HFF-Myc (cell line): ENCODE measurements around the gene SST.

ENCODE experiments used
- DNase-seq: peaks from one replicate; pipeline ENCODE4 v3.0.0-alpha.2; 2011; ENCODE audit warnings: low read depth; ENCODE audit errors: extremely low read depth
- H3K4me3 ChIP-seq: replicated peaks from 2 replicates; pipeline ENCODE4 v1.5.1; 2011; ENCODE audit warnings: low read depth, mild to moderate bottlenecking, control low read depth, low read length
- CTCF ChIP-seq: IDR thresholded peaks from 2 replicates; pipeline ENCODE4 v1.5.1; 2012; ENCODE audit warnings: mild to moderate bottlenecking, low read depth, low read length, control low read depth; ENCODE audit errors: missing control alignments

SST gene

GRCh38 chr3:187698499-187699399 is 28.6 kb upstream of the SST start:
- TF ChIP-seq CTCF = no peak
- H3K4me3 ChIP-seq = no peak overlapping the region
- no peak for DNase-seq

- H3K4me3 ChIP-seq = no peak overlapping the region
These were observed 25.8 kb upstream of the SST start for GRCh38 chr3:187696021-187696420.

GRCh38 chr3:187695449-187695848 is 25.3 kb upstream of the SST start:
- no peak for DNase-seq
- TF ChIP-seq CTCF = no peak
- no peak overlapping the region for H3K4me3 ChIP-seq

More at GRCh38 chr3:187696021-187696420, 25.8 kb upstream of the SST start:
- no peak for DNase-seq
- TF ChIP-seq CTCF = no peak

- no peak for DNase-seq
- no peak for TF ChIP-seq CTCF
- H3K4me3 ChIP-seq = no peak overlapping the region
These were observed 24.6 kb upstream of the SST start for GRCh38 chr3:187694801-187695200.

- TF ChIP-seq CTCF = no peak
- no peak for DNase-seq
- no peak overlapping the region for H3K4me3 ChIP-seq
These were observed 23.2 kb upstream of the SST start for GRCh38 chr3:187693431-187693830.

- no peak for TF ChIP-seq CTCF
- no peak for DNase-seq
- H3K4me3 ChIP-seq = no peak overlapping the region
These were observed 19.8 kb upstream of the SST start for GRCh38 chr3:187689984-187690383.
